ENCODE results near the gene TEX35.

- no peak for TF ChIP-seq CTCF (IDR thresholded peaks at IDR 0.05; ENCODE audit: low read length)
- TF ChIP-seq EZH2phosphoT487 (IDR thresholded peaks at IDR 0.05; ENCODE audit: low read length), result no peak
These were observed 20.4 kb downstream of the TEX35 start for GRCh38 chr1:178533121-178533946.
